Gastroesophageal sphincter (tissue), 3 donors: ENCODE data around the gene CCDC88C.

ENCODE experiments used
- CTCF ChIP-seq, 4 experiments: fragments of 200-600 bp in 2 of 4; fragments of 450-650 bp in 2 of 4; sonication (generic) in 1 of 4; IDR thresholded peaks; one replicate each; pipeline ENCODE4 v1.5.1; 2017 to 2019; ENCODE audit warnings: antibody characterized with exemption in 4 of 4, mild to moderate bottlenecking in 2 of 4, moderate library complexity in 2 of 4
- EP300 ChIP-seq: sonication (generic); formaldehyde crosslinking; IDR thresholded peaks from one replicate; pipeline ENCODE4 v1.6.1; 2017; ENCODE audit warnings: antibody characterized with exemption, mild to moderate bottlenecking
- POLR2A ChIP-seq, 2 donors: fragments of 450-650 bp; IDR thresholded peaks; one replicate each; pipeline ENCODE4 v1.6.1; 2017; ENCODE audit warnings: antibody characterized with exemption in 2 of 2, mild to moderate bottlenecking in 2 of 2, moderate library complexity in 1 of 2
- POLR2AphosphoS5 ChIP-seq: sonication (generic); formaldehyde crosslinking; IDR thresholded peaks from one replicate; pipeline ENCODE4 v1.6.1; 2017; ENCODE audit warnings: antibody characterized with exemption

DNA sequence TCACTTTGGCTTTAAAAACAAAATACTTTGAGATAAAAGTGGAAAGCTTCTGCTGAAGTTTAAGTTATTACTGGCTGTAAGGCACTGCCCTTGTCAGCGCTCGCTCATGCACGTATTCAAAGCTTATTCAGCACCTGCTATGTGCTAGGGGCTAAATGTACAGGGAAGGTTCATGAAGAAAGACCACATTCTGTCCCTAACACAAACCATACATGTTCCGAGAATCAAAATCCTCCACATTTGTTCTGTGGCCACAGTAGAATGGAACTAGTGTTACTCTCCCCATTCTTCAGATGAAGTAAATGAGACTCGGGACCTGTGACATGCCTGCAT lies 139.3 kb downstream of the CCDC88C start:
- TF ChIP-seq CTCF (IDR thresholded peaks at IDR 0.05): no peak
- TF ChIP-seq POLR2AphosphoS5: no peak
- no peak for TF ChIP-seq EP300
- TF ChIP-seq POLR2A (IDR thresholded peaks at IDR 0.05): no peak
